Ammon's horn (tissue), 1 donor: Measurements from ENCODE around the gene PAPLN.

Experiments
- DNase-seq: peaks from one replicate; pipeline ENCODE4 v3.0.0-alpha.2; 2016; ENCODE audit warnings: low spot score

The PAPLN gene

GRCh38 chr14:73246387-73247150 is 9.3 kb downstream of the PAPLN start:
- no peak for DNase-seq

- DNase-seq, result no peak
These were observed 11.0 kb downstream of the PAPLN start for GRCh38 chr14:73248108-73248868.

GRCh38 chr14:73249108-73249507 is 11.8 kb downstream of the PAPLN start:
- DNase-seq, result no peak

GRCh38 chr14:73249564-73250316 is 12.4 kb downstream of the PAPLN start:
- DNase-seq, result no peak

GRCh38 chr14:73250317-73250713 is 13.0 kb downstream of the PAPLN start:
- no peak for DNase-seq

GRCh38 chr14:73250781-73251500 is 13.6 kb downstream of the PAPLN start:
- DNase-seq, result no peak

GRCh38 chr14:73251516-73252215 is 14.4 kb downstream of the PAPLN start:
- DNase-seq, result no peak

GRCh38 chr14:73252491-73253322 is 15.4 kb downstream of the PAPLN start:
- DNase-seq, result no peak

GRCh38 chr14:73253323-73253610 is 16.0 kb downstream of the PAPLN start:
- DNase-seq, result no peak

GRCh38 chr14:73253721-73254120 is 16.4 kb downstream of the PAPLN start:
- no peak for DNase-seq

GRCh38 chr14:73254247-73255004 is 17.1 kb downstream of the PAPLN start:
- DNase-seq, result no peak

- DNase-seq, result no peak
These were observed 17.7 kb downstream of the PAPLN start for GRCh38 chr14:73255005-73255400.

- DNase-seq, result no peak
These were observed 18.5 kb downstream of the PAPLN start for GRCh38 chr14:73255693-73256225.

GRCh38 chr14:73258076-73258475 is 20.8 kb downstream of the PAPLN start:
- no peak for DNase-seq

- DNase-seq, result no peak
These were observed 21.7 kb downstream of the PAPLN start for GRCh38 chr14:73258845-73259611.

GRCh38 chr14:73259837-73260236 is 22.5 kb downstream of the PAPLN start:
- no peak for DNase-seq

GRCh38 chr14:73260574-73260973 is 23.3 kb downstream of the PAPLN start:
- DNase-seq, result no peak

GRCh38 chr14:73261075-73261474 is 23.8 kb downstream of the PAPLN start:
- no peak for DNase-seq
